K562 (cell line): ENCODE data around the gene ERCC6L. TPM values are rescaled to one million over a fixed set of nuclear protein-coding genes. Genes with fewer than 3 reads are reported as not detected.

Experiments
- BCOR ChIP-seq: fragments of 450-650 bp; IDR thresholded peaks from 2 replicates; pipeline ENCODE4 v1.6.1; 2016
- CBFB ChIP-seq: sonication (generic); formaldehyde crosslinking; IDR thresholded peaks from 2 replicates; pipeline ENCODE4 v1.4.0; 2020; ENCODE audit warnings: mild to moderate bottlenecking, missing genetic modification reagents
- CCNT2 ChIP-seq: IDR thresholded peaks from 2 replicates; pipeline ENCODE4 v1.6.1; 2011; ENCODE audit warnings: borderline replicate concordance, low read depth, mild to moderate bottlenecking, moderate library complexity, mixed read lengths, low read length; ENCODE audit not compliant: insufficient read length; ENCODE audit errors: extremely low read depth
- CREB1 ChIP-seq, 2 experiments: sonication (generic) in 1 of 2; formaldehyde crosslinking in 1 of 2; IDR thresholded peaks; 2 replicates each; pipeline versions ENCODE4 v1.6.1 to v1.8.0; 2012 to 2022; ENCODE audit warnings: inconsistent platforms in 1 of 2, mild to moderate bottlenecking in 1 of 2, missing genetic modification reagents in 1 of 2, moderate library complexity in 1 of 2
- DDX20 ChIP-seq: fragments of 450-650 bp; IDR thresholded peaks from 2 replicates; pipeline ENCODE4 v1.6.1; 2016; ENCODE audit warnings: missing genetic modification characterization, low read depth, mild to moderate bottlenecking, missing compliant biosample characterization, moderate library complexity
- E2F6 ChIP-seq, 2 experiments: IDR thresholded peaks; 2 replicates each; pipeline ENCODE4 v1.6.1; 2011; ENCODE audit warnings: borderline replicate concordance in 1 of 2, control low read depth in 1 of 2, low read depth in 1 of 2, low read length in 1 of 2, mild to moderate bottlenecking in 1 of 2, mixed read lengths in 1 of 2, moderate library complexity in 1 of 2; ENCODE audit not compliant: insufficient read depth in 1 of 2, insufficient read length in 1 of 2, poor library complexity in 1 of 2, severe bottlenecking in 1 of 2; ENCODE audit errors: extremely low read depth in 1 of 2
- EGR1 ChIP-seq: fragments of 450-650 bp; conservative IDR thresholded peaks from 2 replicates; pipeline ENCODE4 v1.6.1; 2017; ENCODE audit warnings: mild to moderate bottlenecking
- FOXA3 ChIP-seq, 2 experiments: fragments of 450-650 bp in 1 of 2; sonication (generic) in 1 of 2; formaldehyde crosslinking; IDR thresholded peaks in 1 of 2; conservative IDR thresholded peaks in 1 of 2; 2 replicates each; pipeline versions ENCODE4 v1.4.0 to v1.8.0; 2020 to 2022; ENCODE audit warnings: mild to moderate bottlenecking in 2 of 2, missing genetic modification reagents in 1 of 2
- HDAC2 ChIP-seq: fragments of 450-650 bp; IDR thresholded peaks from 2 replicates; pipeline ENCODE4 v1.6.1; 2016; ENCODE audit warnings: mild to moderate bottlenecking
- HNRNPH1 ChIP-seq: fragments of 200-400 bp; formaldehyde crosslinking; optimal IDR thresholded peaks from 2 replicates; pipeline ENCODE3; 2017; ENCODE audit warnings: low read depth, mild to moderate bottlenecking, low read length, moderate library complexity
- JUNB ChIP-seq: fragments of 450-650 bp; formaldehyde crosslinking; conservative IDR thresholded peaks from 2 replicates; pipeline ENCODE4 v1.4.0; 2020; ENCODE audit warnings: mild to moderate bottlenecking
- LARP7 ChIP-seq: fragments of 450-650 bp; IDR thresholded peaks from 2 replicates; pipeline ENCODE4 v1.6.1; 2016
- MYBL2 ChIP-seq, 2 experiments: fragments of 450-650 bp in 1 of 2; sonication (generic) in 1 of 2; formaldehyde crosslinking in 1 of 2; IDR thresholded peaks; 2 replicates each; pipeline versions ENCODE4 v1.6.1 to v1.8.1; 2017 to 2022; ENCODE audit warnings: borderline replicate concordance in 1 of 2, inconsistent platforms in 1 of 2, low read depth in 1 of 2, mild to moderate bottlenecking in 1 of 2, missing genetic modification reagents in 1 of 2, moderate library complexity in 1 of 2
- NFYB ChIP-seq: IDR thresholded peaks from 2 replicates; pipeline ENCODE4 v1.6.1; 2011; ENCODE audit warnings: mild to moderate bottlenecking, moderate library complexity; ENCODE audit not compliant: insufficient read length; ENCODE audit errors: extremely low read depth
- PKNOX1 ChIP-seq: fragments of 450-650 bp; IDR thresholded peaks from 2 replicates; pipeline ENCODE4 v1.6.1; 2016
- RAD21 ChIP-seq, 2 experiments: fragments of 250-450 bp in 1 of 2; fragments of 450-650 bp in 1 of 2; sonication (Bioruptor Pico) in 1 of 2; formaldehyde crosslinking in 1 of 2; IDR thresholded peaks in 1 of 2; conservative IDR thresholded peaks in 1 of 2; 2 replicates each; pipeline versions ENCODE4 v1.4.0 to v1.8.0; 2020 to 2022; ENCODE audit warnings: mild to moderate bottlenecking in 2 of 2, moderate library complexity in 1 of 2
- SAP30 ChIP-seq: fragments of 200-600 bp; sonication (generic); IDR thresholded peaks from 2 replicates; pipeline ENCODE4 v1.6.1; 2012; ENCODE audit warnings: borderline replicate concordance, low read depth, mild to moderate bottlenecking, moderate library complexity, low read length, control low read depth, inconsistent platforms; ENCODE audit not compliant: insufficient read depth, poor library complexity, severe bottlenecking
- SREBF2 ChIP-seq: sonication (generic); formaldehyde crosslinking; IDR thresholded peaks from 2 replicates; pipeline ENCODE4 v1.4.0; 2020; ENCODE audit warnings: mild to moderate bottlenecking, missing genetic modification reagents
- TAF1 ChIP-seq: IDR thresholded peaks from 2 replicates; pipeline ENCODE4 v1.6.1; 2011; ENCODE audit warnings: mild to moderate bottlenecking, low read length, moderate library complexity; ENCODE audit not compliant: insufficient read depth, control insufficient read depth, severe bottlenecking; ENCODE audit errors: extremely low read depth
- TFAP4 ChIP-seq: sonication (generic); formaldehyde crosslinking; IDR thresholded peaks from 2 replicates; pipeline ENCODE4 v1.8.0; 2022; ENCODE audit warnings: missing genetic modification reagents, mild to moderate bottlenecking, moderate library complexity, borderline replicate concordance
- THAP7 ChIP-seq: fragments of 250-450 bp; sonication (Bioruptor Pico); IDR thresholded peaks from 2 replicates; pipeline ENCODE4 v1.5.0; 2021
- ZNF224 ChIP-seq: sonication (generic); formaldehyde crosslinking; IDR thresholded peaks from 2 replicates; pipeline ENCODE4 v1.8.0; 2022; ENCODE audit warnings: mild to moderate bottlenecking, missing genetic modification reagents
- polyA plus RNA-seq, 8 experiments: library from polyadenylated mRNA; depleted of rRNA in 4 of 8; stranded (reverse) in 5 of 8; unstranded in 3 of 8; fragments of >200 nt; fragmentation: Nextera tagmentation in 2 of 8; fragmentation: Illumina TruSeq in 1 of 8; extraction: Ambion mirVana in 2 of 8; extraction: Trizol in 1 of 8; gene quantifications; 2 replicates each; pipeline versions ENCODE4 v1.2.1 to v1.2.3, GENCODE V29; 2011 to 2014; ENCODE audit warnings: inconsistent platforms in 1 of 8, missing spikeins in 1 of 8
- total RNA-seq, 7 experiments: library from RNA; depleted of rRNA in 6 of 7; stranded (reverse); fragments of >200 nt in 6 of 7; fragmentation: Illumina TruSeq in 2 of 7; extraction: Trizol in 2 of 7; gene quantifications; 2 replicates each; pipeline versions ENCODE4 v1.2.1 to v1.2.3, GENCODE V29; 2011 to 2021; ENCODE audit warnings: low replicate concordance in 1 of 7

ERCC6L gene
- total and polyA plus RNA-seq, 9 of the 15 experiments (the other 6 are each of a cell fraction or from before 2014, with no cell fraction given): 6.4 to 17.4 (median 11.9) TPM

- TF ChIP-seq MYBL2 (IDR thresholded peaks at IDR 0.05; ENCODE audit: low read depth) (peak; percentile 16), MYBL2 (CRISPR knock-in tag; IDR thresholded peaks at IDR 0.05; ENCODE audit: borderline replicate concordance) (no peak), BCOR (no peak; the same call in 1 of the 2 replicates), ZNF224 (CRISPR knock-in tag) (no peak), NFYB (peak; percentile 24), PKNOX1 (no peak), HNRNPH1 (no peak), SREBF2 (no peak), HDAC2 (no peak), JUNB (CRISPR knock-in tag) (no peak), EGR1 (peak; percentile 77), CBFB (CRISPR knock-in tag) (no peak), E2F6 (IDR thresholded peaks at IDR 0.05; ENCODE audit: borderline replicate concordance in 1 of 2, extremely low read depth in 1 of 2, insufficient read depth in 1 of 2, insufficient read length in 1 of 2, low read depth in 1 of 2, low read length in 1 of 2, poor library complexity in 1 of 2, severe bottlenecking in 1 of 2) (peak; percentile 73 to 83), TFAP4 (CRISPR knock-in tag) (no peak; the same call in 1 of the 2 replicates), THAP7 (CRISPR knock-in tag) (no peak), LARP7 (no peak), FOXA3 (CRISPR knock-in tag; conservative IDR thresholded peaks at IDR 0.05 in 1 of 2, IDR thresholded peaks at IDR 0.05 in 1 of 2) (no peak), CCNT2 (peak; percentile 41), SAP30 (peak; percentile 70), DDX20 (tag) (no peak), CREB1 (IDR thresholded peaks at IDR 0.05) (peak; percentile 42; the same call in 1 of the 2 replicates), CREB1 (CRISPR knock-in tag; IDR thresholded peaks at IDR 0.05) (peak; percentile 48; the same call in 1 of the 2 replicates), TAF1 (peak; percentile 87), RAD21 (CRISPR knock-in tag; conservative IDR thresholded peaks at IDR 0.05 in 1 of 2, IDR thresholded peaks at IDR 0.05 in 1 of 2) (no peak)
Measured at GRCh38 chrX:72238721-72239475, at the start of gene ERCC6L (continued).
